ENCODE data around the gene CASP7. TPM values are rescaled to one million over a fixed set of nuclear protein-coding genes. Genes with fewer than 3 reads are reported as not detected.

Gene CASP7
- total RNA-seq, 1 experiment from 2014 or later = 4.7 TPM

GRCh38 chr10:113661332-113661731, 18.4 kb upstream of the CASP7 start:
- peaks cover 0 to 7% of the 10 kb centered on the region in 2 experiments; a peak in 3 of 4 replicates for H3K4me1 Mint-ChIP-seq
- no peak overlapping the region for H2BK20ac ChIP-seq (ENCODE audit: low read depth, low read length, poor library complexity, severe bottlenecking)
- H2BK15ac ChIP-seq (ENCODE audit: low read depth, low read length) = no peak overlapping the region

More at GRCh38 chr10:113661332-113661731, 18.4 kb upstream of the CASP7 start:
- no peak for TF ChIP-seq CTCF (conservative IDR thresholded peaks at IDR 0.05)
- H2AK5ac ChIP-seq (ENCODE audit: insufficient read length, low read length) = no peak overlapping the region
- H3K9me3 ChIP-seq (ENCODE audit: control insufficient read depth, low read depth, low read length) = no peaks in the 10 kb centered on the region
- H2BK5ac ChIP-seq (ENCODE audit: insufficient read length, low read length) = no peak overlapping the region
- no peak overlapping the region for H2BK120ac ChIP-seq (ENCODE audit: low read depth, low read length, poor library complexity, severe bottlenecking)
- Mint-ChIP-seq H3K9me3 (no peaks in the 10 kb centered on the region), H3K36me3 (ENCODE audit: insufficient read depth in 1 of 3, low read depth in 3 of 3) (no peaks in the 10 kb centered on the region), H3K27me3 (ENCODE audit: low read depth) (peaks cover 8% of the 10 kb centered on the region), H3K27ac (no peak overlapping the region), H3K4me3 (no peak overlapping the region)
- no peaks in the 10 kb centered on the region for H3K79me2 ChIP-seq (ENCODE audit: insufficient read depth, low read length)
- no peaks in the 10 kb centered on the region for H4K20me1 ChIP-seq (ENCODE audit: control insufficient read depth, insufficient read depth, insufficient read length)
- no peak overlapping the region for H3K4me2 ChIP-seq (ENCODE audit: insufficient read depth, insufficient read length, low read length)
- no peak overlapping the region for H3K56ac ChIP-seq (ENCODE audit: insufficient read length, low read depth, low read length)
- H3K9ac ChIP-seq (ENCODE audit: extremely low read depth, insufficient read length, low read length) = no peak overlapping the region
- H3K18ac ChIP-seq (ENCODE audit: insufficient read length, low read depth, low read length) = no peak overlapping the region
- no peak overlapping the region for H3K14ac ChIP-seq (ENCODE audit: insufficient read depth, low read length)
- H3K27ac ChIP-seq (ENCODE audit: insufficient read length, low read depth, low read length) = no peak overlapping the region
- H3T11ph ChIP-seq (ENCODE audit: low read length) = no peak overlapping the region
- no peak overlapping the region for H2BK12ac ChIP-seq (ENCODE audit: insufficient read length, low read depth, low read length)
- H3K23me2 ChIP-seq (ENCODE audit: insufficient read length, low read depth, low read length, poor library complexity, severe bottlenecking) = no peaks in the 10 kb centered on the region
- no peak overlapping the region for H4K91ac ChIP-seq (ENCODE audit: insufficient read length, low read depth, low read length)
- no CpG with 5 or more reads among the region's 2 CpGs for WGBS (ENCODE audit: extremely low coverage, insufficient read length, low lambda C conversion rate)
- no peaks in the 10 kb centered on the region for H3K27me3 ChIP-seq (ENCODE audit: insufficient read depth, low read length)
- H4K8ac ChIP-seq (replicated peaks; ENCODE audit: insufficient read length, low read depth, low read length) = no peak overlapping the region
- H3K79me1 ChIP-seq (ENCODE audit: insufficient read depth, low read depth, low read length, poor library complexity, severe bottlenecking) = no peaks in the 10 kb centered on the region
- no peak overlapping the region for H3K23ac ChIP-seq (ENCODE audit: insufficient read length, low read depth, low read length)
- no peak overlapping the region for H3K4ac ChIP-seq (ENCODE audit: low read depth, low read length)
- H3K4me1 ChIP-seq (ENCODE audit: insufficient read depth, low read length) = no peaks in the 10 kb centered on the region
- H4K5ac ChIP-seq (ENCODE audit: insufficient read length, low read depth, low read length) = no peak overlapping the region
- no peak overlapping the region for H2AFZ ChIP-seq (ENCODE audit: low read length)
- DNase-seq = no peak

All from H9 (cell line).